COLO668 (cell line): Measurements from ENCODE around the gene OTOF.

ENCODE experiments used
- DNase-seq: peaks from one replicate; lab custom pipeline; 2025; ENCODE audit not compliant: unreplicated experiment; lab: John Stamatoyannopoulos, UW

The OTOF gene

DNA sequence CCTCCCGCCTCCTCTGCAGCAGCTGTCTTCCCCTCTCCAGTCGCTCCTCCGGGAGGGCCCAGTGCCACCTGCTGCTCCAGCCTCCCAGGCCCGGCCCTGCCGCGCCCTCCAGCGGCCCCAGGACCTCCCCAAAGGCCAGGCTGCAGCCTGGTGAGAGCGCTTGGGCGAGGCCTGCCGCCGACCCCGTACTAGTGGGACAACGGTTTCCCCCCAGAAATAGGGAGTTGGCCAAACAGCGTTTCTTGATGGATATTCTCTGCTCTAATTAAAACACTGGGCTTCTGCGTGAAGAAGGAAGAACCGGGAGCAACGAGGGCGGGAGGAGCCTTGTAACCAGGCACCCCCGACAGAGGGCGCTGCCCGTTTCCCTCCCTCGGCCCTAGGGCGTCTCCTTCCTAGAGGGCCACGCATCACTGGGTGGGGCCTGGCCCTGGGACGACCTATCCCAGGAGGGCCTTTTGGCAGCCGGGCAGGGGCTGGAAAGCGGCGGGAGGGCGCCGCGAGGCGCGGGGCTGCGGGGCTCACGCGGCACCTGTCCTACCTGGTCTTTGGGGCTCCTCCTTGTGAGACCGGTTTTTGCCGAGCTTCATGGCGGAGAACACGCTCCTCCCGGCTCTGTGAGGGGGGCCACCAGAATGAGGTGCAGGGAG lies 25.4 kb upstream of the OTOF start:
- DNase-seq = peak; percentile 92

DNA sequence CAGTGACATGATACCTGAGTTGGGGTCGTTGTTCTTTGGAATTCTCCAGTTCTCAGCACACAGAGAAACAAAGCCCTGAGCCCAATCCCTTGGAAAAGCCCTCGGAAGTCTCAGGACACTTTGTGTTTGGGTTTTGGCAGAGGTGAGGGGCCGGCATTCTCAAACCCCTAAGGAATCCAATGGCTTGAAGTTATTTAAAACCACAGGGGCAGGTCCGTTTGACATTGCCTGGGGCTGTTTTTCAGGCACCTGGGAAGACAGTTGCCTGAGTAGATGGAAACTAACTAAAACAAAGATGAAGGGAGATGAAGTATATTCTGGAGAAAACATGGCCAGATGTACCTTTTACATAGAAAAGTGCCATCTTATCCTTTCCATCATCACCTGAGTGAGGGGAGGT lies 22.5 kb upstream of the OTOF start:
- DNase-seq = no peak

DNA sequence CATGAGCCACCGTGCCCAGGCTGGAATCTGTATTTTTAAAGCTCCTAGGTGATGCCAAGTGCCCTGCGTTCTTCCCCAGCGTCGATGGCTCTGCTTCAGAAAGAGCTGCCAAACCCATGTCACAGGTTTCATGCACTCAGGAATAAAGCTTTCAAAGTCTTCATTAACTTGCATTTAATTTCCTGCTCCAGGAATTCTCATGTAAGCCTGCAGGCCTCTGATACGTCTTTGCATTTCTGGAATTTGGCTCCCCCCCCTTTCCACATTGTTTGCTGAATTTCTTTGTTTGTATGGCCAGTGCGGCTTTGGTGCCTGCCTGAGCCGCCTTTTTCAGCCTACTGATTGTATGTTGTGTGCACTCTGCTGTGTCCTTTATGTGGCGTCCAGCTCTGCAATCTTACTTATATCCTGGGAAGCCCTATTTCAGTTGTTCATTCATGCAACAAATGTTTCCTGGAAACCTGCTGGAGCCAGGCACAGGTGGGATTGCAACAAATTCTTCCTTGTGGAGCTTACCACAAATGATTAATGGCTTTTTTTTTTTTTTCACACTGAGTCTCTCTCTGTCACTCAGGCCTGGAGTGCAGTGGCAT lies 17.9 kb upstream of the OTOF start:
- DNase-seq = peak; percentile 34

DNA sequence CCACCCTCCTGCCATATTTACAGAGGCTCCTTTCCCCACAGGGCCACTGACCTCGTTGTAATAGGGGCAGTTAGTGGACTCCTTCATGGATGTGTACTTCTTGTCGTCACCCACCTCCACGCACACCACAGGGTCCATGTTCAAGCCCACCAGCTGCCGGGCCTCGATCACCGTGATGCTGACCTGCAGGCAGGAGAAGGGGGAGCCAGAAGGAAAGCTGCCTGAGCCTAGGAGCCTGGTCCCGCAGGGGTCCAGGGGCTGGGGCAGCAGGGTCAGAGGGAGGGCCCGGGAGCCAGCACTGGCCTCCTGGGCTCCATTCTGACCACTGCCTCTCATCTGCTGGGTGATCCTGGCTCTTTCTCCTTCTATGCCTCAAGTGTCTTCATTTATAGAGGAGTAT lies 17.0 kb upstream of the OTOF start:
- DNase-seq = no peak

DNA sequence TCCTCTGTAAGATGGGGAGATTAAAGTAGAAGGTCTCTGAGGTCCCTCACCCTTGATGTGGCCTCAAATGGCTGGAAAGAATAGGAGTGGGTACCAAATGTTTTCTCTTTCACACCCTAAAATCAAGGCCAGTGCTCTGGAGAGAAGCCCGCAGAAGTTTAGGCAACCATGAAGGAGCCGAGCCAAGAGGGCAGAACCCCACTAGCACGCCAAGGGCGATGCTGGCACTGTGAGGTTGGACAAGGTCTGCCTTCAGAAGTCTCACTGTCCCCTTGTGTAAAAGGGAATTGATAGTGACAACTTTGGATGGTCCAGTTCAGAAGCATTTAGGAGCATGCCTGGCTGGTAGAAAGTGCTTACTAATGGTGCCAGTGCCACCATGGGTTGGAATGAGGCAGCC lies 16.3 kb upstream of the OTOF start:
- no peak for DNase-seq

DNA sequence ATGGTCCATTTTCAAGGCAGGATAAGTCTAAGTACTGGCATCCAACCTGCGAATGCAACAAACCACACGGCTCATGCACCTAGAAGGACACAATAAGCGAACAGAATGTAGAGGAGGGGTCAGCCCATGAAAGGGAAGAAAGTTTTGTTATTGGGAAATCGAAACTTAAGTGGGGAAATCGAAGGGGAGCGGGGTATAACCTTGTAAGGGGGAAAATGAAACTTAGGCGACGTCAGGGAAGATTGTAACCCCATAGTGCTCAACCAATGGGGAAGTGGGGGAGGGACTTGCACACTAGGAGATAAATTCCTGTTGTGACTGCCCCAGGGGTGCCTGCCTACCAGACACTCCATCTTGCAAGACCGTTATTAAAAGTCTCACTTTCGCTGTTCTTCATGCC lies 15.6 kb upstream of the OTOF start:
- DNase-seq = no peak

DNA sequence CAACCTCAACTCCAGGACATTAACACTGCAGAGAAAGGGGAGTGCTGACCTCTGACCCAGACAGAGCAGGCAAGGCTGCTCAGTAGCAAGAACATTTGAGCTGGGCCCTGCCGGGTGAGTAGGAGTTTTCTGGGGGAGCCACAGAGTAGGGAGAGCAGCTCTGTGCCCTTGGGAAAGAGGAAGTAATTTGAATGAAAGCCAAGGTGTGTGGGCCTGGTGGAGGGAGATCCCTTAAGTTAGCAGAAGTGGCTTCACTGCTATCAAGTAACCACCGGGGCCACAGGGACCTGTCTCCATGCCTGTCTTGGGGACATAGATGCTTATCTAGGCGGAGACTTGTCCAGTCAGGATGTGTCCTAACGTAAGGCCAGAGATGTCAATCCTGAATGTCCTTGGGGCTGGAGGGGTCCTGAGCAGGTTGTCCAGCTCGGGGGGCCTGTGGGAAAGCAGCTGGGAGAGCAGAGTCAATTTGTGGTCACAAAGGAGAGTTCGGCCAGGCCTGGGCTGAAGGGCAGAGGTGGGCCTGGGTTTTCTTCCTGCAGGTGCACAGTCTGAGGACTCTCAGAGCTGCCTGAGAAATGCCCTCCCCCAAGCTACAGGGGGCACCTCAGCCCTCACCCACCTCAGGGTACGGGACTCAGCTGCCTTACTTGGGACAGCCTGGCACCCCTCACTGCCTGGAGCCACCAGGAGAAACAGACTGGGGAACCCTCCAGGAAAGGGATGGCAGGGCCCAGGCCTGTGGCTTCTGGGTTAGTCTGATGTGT lies 15.0 kb upstream of the OTOF start:
- no peak for DNase-seq

DNA sequence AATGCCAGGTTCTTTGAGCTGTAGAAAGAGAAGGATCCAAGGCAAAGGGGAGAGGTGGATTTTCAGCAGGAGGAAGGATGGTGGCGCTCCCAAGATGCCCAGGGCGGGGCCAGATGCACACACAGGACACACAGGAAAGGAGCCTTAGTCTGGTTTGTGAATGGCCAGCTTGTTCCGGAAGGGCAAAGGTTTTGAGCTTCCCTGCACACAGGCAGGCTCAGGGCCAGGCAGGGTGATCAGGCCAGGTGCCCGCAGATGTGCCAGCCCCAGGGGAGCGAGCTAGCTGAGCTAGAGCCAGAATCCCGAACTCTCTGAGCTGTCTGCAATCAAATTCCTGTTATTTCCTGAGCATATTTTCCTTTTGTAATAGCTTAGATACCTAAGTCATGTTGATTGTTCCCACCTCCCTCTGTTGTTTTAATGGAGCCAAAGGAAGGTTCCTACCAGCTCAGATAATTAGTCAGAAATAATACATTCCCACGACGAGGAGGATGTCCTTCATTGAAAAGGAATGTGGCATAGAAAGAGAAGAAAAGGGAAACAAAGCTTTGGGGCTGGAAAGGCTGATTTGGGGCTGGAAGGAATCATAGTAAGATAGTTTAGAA lies 13.7 kb upstream of the OTOF start:
- no peak for DNase-seq

DNA sequence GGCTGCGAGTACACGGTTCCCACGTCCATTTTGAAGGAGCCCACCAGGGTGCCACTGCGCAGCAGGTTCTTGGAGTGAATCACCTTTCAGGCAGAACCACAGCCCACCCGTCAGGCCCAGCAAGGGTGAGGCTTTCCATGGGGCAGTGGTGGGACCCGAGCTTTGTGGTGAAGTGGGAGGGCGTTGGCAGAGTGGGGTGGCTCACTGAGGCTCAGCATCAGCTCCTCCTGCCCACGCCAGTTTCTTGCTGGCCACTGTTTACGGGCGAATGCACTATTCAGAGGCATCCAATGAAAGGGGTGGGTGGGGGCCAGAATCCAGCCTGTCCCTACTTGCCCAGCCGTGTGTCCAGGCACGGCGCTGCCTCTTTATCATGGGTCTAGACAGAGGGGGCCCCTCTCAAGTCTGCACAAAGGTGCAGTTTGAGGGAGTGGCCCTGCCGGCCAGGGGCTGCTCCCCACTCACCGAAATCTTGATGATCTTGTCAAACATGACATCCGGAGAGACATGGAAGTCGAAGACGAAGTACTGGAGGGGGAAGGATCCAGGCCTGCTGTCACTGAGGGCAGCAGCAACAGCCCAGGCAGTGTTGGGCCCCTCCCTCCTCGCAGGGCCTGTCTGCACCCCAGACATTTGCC lies 11.4 kb upstream of the OTOF start:
- no peak for DNase-seq

DNA sequence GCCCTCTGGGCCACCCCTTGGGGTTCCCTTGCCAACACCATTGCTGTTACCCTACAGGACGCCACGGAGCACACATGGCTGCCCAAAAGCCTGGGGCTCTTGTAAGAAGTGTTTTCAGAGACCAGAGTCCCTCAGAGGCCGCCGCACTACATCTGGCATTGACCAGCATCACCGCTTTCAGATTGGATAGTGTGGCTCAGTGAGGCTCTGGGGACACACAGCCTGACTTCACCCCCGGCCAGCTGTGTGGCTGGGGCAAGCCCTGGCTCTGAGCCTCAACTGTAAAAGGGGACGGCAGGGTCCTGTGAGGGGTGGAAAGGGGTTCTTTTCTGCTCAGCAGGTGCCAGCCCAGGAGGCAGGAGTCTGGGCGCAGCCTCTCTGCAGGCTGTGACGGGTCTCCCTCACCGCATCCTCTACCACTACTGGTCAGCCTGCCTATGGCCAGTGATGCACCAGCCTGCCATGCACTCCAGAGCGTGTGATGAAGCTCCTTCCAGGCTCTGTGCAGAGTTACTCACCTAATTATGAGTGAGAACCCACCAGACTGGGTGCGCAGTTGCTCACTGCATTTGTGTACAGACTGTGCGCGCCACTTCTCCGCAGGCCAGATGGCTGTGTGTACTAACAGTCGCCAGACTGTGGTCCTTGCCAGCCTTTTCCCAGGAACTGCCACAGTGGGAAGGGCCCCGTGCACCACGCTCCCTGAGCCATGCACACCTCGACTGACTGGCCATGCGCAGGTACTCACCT lies 10.7 kb upstream of the OTOF start:
- DNase-seq = no peak

DNA sequence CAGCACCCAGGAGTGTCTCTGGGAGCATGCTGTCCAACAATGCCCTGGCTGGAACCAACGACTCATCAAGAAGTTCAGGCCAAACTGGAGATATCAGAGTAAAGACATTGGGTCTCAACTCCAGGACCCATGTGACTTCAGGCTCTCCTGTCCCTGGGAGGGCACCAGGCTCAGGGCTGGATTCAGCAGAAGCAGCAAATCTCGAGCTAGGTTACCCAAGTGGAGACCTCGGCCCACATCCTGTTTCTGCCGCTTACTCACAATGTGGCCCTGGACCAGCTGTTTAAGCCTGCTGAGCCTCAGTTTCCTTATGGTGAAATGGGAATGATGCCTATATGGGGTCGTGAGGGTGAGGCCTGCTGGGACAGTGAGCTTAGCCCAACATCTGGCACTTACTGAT lies 9.3 kb upstream of the OTOF start:
- DNase-seq = no peak

DNA sequence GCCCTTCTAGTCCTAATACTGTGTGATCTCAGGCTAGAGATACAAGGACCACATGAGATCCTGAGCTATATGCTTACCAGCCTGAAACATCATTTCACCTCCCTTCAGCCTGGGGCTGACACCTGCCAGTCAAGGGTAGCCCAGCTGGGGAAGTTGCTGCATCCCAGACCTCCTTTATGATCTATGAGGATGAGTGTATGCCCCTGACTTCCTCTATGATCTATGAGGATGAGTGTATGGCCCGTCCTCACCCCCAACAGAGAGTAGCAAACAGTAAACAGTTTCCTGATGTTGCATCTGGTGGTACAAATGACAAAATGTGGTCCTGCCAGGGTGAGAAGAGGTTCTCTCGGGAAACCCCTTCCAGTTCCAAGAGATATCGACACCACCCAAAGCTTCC lies 8.9 kb upstream of the OTOF start:
- no peak for DNase-seq

DNA sequence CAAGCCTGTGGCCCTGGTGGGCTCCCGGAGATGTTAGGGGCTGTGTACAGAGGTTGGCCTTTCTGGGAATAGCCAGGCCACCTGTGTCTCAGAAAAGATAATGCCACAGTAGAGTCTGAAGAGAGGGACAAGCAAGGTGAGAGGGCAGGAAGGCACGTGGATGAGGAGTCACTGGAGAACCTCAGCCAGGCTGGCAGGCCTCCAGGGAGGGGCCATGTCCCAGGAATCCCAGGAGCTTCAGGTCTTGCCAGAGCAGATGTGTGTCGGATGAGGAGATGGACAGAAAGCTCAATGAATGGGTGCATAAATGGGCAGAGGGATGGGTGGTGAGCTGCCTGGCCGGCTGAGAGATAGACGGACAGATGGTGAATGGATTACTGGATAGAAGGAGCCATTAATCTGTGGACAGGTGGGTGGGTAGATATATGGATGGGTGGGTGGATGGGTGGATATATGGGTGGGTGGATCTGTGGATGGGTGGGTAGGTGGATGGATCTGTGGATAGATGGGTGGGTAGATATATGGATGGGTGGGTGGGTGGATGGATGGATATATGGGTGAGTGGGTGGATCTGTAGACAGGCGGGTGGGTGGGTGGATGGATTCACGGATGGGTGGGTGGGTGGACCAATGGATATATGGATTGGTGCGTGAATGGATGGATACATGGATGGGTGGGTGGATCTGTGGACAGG lies 7.9 kb upstream of the OTOF start:
- DNase-seq = no peak

DNA sequence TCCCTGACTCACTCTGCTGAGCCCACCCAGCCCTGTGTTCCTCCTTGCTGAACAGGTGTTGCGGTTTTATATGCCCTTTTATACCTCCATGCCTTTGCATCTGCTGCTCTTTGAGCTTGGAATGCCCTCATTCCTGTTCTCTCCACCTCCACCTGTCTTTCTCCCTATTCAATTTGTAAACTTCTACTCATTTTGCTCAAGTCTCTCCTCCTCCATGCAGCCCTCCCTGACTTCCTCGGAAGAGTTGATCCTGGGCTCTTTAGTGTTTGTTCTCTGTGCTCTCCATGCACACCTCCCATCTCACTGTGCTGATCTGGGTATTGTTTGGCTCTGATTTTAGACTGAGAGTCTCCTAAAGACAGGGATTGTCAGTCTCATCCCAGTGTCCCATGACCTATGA lies 7.2 kb upstream of the OTOF start:
- no peak for DNase-seq

DNA sequence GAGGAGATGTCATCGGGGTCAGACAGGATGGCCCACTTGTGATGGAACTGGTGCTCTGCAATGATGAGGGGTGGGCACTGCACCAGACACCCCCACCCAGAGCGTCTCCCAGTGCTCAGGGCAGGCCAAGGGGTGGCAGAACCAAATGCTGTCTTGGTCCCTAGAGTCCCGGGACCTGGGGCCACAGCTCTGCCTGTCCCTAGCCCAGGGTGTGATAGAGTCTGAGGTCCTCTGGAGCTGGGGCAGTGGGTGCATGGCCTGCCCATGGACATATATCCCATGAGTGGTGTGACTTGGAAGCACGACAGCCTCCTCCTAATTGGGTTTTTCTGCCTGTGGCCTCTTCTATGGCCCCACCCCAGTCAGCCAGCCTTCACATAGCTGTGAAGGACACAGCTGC lies 6.7 kb upstream of the OTOF start:
- DNase-seq = no peak

DNA sequence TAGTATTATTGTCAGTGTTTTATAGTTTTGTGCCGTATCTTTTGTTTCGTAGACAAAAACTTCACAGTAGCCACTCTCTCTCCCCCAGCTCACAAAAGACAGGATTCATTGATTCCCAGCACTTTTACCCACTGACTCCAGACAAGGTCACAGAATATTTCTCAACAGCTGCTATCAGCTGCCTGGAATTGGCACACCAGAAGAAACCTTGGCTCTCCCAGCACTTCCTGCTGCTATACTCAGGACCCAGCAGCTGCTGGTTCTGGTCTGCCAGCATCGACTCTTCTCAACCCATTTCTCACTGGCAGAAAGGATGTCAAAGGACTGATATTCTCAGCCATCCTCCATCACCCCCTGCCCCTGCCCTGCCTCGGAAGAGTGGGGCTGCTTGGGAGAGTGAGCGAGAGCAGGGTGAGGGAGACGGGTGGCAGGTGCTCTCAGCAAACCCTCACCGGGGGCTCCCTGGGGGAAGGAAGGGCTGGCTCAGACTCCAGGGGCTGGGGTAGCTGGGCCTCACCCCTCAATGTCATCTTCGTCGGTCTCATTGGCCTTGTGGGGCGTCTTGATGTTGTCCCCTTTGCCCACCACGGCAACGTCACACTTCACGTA lies 6.1 kb upstream of the OTOF start:
- no peak for DNase-seq

DNA sequence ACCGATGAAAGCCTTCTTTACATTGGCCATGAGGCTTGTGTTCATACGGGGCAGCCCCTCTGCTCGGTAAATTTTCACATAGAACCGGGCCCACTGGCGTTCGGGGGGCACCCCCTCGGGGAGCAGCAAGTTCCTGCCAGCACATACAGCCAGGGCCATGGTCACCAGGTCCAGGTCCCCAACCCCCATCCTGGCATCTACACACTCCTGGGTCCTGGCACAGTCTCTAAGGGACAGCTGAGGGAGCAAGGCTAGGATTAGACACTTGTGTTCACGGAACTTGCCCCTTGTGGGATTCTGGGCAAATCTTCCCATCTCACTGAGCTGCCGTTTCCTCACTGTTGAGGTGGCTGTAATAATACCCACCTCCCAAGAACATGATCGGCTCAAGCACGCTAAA lies 5.6 kb upstream of the OTOF start:
- DNase-seq = no peak

DNA sequence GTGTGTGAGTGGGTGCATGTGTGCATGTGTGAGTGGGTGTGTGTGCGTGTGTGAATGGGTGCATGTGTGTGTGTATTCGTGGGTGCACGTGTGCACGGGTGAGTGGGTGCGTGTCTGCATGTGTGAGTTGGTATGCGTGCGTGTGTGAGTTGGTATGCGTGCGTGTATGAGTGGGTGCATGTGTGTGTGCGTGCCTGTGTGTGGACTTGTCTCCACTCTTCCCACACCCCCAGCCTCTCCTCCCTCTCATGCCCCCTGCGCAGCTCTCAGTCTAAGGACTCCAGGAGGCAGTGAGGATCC lies 5.1 kb upstream of the OTOF start:
- DNase-seq = no peak

DNA sequence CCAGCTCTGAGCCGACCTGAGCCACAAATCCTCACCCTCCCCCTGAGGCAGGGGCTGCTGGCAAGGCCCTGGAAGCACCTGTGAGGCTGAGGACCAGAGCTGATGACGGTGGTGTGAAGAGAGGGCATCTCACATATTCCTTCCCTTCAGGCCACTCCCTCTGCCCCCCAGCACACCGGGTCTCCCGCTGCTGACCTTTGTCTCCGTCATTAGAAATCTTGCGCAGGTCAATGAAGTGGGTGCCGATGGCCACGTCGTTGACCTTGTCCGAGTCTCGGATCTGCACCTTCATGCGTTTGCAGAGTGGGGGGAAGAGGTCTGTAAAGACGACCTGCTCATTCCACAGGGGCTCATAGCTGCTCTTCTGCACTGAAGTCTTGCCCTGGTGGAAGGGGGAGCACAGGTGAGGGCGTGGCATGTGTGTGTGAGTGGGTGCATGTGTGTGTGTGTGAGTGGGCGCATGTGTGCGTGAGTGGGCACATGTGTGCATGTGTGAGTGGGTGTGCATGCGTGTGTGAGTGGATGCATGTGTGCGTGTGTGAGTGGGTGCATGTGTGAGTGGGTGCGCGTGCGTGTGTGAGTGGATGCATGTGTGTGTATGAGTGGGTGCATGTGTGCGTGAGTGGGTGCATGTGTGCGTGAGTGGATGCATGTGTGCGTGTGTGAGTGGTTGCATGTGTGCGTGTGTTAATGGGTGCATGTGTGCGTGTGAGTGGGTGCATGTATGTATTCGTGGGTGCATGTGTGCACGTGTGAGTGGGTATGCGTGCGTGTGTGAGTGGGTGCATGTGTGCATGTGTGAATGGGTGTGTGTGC lies 4.5 kb upstream of the OTOF start:
- DNase-seq = no peak
